Pons (tissue), 1 donor: ENCODE results near the gene DMGDH.

ENCODE experiments used
- DNase-seq: peaks from one replicate; pipeline ENCODE4 v3.0.0-alpha.2; 2016; ENCODE audit warnings: low spot score

The DMGDH gene

GRCh38 chr5:79069488-79070349, at the start of gene DMGDH, which contains the start of gene BHMT2:
Gene DMGDH (minus strand): TSS chr5:79069674. CDS start chr5:79069620, 54 bp downstream.
Gene BHMT2 (plus strand): TSS chr5:79069767. CDS start chr5:79069783, 16 bp downstream.
- no peak for DNase-seq

GRCh38 chr5:79112703-79113058, 43.2 kb upstream of the DMGDH start:
- DNase-seq: no peak

- no peak for DNase-seq
These were observed 42.7 kb upstream of the DMGDH start for GRCh38 chr5:79111960-79112702.

GRCh38 chr5:79111387-79111959, 42.0 kb upstream of the DMGDH start, which contains the start of gene BHMT:
Gene BHMT (plus strand): TSS chr5:79111809. CDS start chr5:79111886, 77 bp downstream.
- DNase-seq: no peak

GRCh38 chr5:79109527-79110492, 40.3 kb upstream of the DMGDH start:
- no peak for DNase-seq

GRCh38 chr5:79108792-79109191, 39.3 kb upstream of the DMGDH start:
- DNase-seq: no peak

- DNase-seq: no peak
These were observed 38.6 kb upstream of the DMGDH start for GRCh38 chr5:79108086-79108485.

GRCh38 chr5:79107020-79107796, 37.7 kb upstream of the DMGDH start:
- peak; percentile 19 for DNase-seq

- no peak for DNase-seq
These were observed 36.4 kb upstream of the DMGDH start for GRCh38 chr5:79105868-79106267.

- DNase-seq: no peak
These were observed 24.3 kb upstream of the DMGDH start for GRCh38 chr5:79093762-79094161.

- DNase-seq: no peak
These were observed 21.6 kb upstream of the DMGDH start for GRCh38 chr5:79091064-79091463.

GRCh38 chr5:79088507-79088906, 19.0 kb upstream of the DMGDH start:
- DNase-seq: no peak

- DNase-seq: no peak
These were observed 16.6 kb upstream of the DMGDH start for GRCh38 chr5:79086116-79086515.

GRCh38 chr5:79081779-79082178, 12.3 kb upstream of the DMGDH start:
- DNase-seq: no peak

GRCh38 chr5:79080804-79081203, 11.3 kb upstream of the DMGDH start:
- no peak for DNase-seq

- DNase-seq: no peak
These were observed 8.3 kb upstream of the DMGDH start for GRCh38 chr5:79077680-79078365.

GRCh38 chr5:79076819-79077218, 7.3 kb upstream of the DMGDH start:
- DNase-seq: no peak

- no peak for DNase-seq
These were observed 6.4 kb upstream of the DMGDH start for GRCh38 chr5:79075646-79076426.

GRCh38 chr5:79074641-79075040, 5.2 kb upstream of the DMGDH start:
- DNase-seq: no peak

GRCh38 chr5:79070350-79070667, 835 bp upstream of the DMGDH start:
- no peak for DNase-seq
